GM19025 (cell line): ENCODE results near the gene KRT3.

ENCODE experiments used
- ATAC-seq: cut with Tn5 transposase; IDR thresholded peaks from one replicate; pipeline ENCODE4 v1.9.1; 2021; ENCODE audit warnings: mild to moderate bottlenecking, low read depth, moderate library complexity; ENCODE audit not compliant: unreplicated experiment

KRT3 gene

DNA sequence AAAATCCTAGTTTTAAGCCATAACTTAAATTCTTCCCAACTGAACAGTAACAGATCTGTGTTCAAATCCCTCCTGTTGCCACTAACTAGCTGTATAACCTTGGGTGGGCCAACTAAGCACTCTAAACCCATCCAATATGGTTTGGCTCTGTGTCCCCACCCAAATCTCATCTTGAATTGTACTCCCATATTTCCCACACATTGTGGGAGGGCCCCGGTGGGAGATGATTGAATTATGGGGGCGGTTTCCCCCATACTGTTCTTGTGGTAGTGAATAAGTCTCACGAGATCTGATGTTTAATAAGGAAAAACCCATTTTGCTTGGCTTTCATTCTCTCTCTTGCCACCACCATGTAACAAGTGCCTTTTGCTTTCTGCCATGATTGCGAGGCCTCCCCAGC lies 19.2 kb upstream of the KRT3 start:
- ATAC-seq: no peak

DNA sequence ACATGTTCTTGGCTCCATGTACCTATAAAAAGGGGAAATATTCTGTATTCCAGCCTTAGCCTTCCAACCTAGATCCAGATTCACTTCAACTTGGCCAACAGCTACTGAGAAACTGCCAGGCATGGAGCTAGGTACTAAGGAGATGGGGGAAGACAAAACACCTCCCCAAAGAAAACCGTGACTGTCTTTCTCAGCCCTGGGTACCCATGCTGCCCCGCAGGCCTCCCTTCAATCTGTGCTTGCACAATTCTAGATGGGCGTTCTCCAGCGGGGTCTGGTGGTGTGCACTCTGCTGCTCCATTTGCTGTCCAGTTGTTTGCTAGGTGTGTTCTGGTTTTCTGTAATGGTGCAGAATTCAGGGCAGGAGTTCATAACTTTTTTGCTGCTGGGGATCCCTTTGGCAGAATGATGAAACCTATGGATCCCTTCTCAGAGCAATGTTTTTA lies 18.8 kb upstream of the KRT3 start:
- ATAC-seq: no peak

DNA sequence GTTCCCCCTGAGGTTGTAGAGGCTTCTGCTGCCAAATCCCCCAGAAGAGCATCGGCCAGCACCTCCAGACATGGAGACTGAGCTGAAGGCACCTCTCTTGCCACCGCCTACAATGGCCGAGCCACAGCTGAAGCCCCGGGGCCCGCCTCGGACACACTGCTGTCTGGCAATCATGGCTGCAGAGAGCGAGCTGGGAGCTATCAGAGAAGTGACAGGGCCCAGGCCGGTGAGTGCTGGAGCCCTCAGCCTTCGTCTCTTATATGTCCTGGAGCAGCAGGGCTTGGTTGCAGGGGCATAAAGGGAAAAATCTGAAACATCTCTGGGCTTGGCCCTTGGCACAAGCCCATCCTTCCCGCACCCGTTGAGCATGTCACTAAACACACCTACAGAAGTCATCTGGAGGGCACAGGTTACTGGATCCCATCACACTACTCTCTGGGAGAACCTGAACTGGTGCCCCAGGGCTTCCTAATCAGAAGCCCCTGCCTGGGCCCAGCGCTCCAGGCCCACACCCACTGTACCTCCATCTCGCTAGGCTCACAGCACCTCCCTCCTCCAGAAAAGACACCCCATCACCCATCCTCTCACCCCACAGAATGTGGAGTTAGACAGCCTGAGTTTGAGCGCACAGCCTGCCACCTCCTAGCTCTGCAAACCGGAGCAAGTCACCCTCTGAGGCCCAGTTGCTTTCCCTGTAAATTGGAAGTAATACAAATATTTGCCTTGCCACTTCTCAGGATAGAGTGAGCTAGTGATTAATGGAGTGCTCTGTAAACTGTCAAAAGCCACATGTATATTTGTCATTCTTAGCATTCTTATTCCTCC lies 18.2 kb upstream of the KRT3 start, which contains the start of gene KRT4:
TSS of gene KRT4 (minus strand) at position 232 of the 825 bp plus-strand sequence. CDS start at position 174, 58 bp downstream.
- ATAC-seq: no peak

DNA sequence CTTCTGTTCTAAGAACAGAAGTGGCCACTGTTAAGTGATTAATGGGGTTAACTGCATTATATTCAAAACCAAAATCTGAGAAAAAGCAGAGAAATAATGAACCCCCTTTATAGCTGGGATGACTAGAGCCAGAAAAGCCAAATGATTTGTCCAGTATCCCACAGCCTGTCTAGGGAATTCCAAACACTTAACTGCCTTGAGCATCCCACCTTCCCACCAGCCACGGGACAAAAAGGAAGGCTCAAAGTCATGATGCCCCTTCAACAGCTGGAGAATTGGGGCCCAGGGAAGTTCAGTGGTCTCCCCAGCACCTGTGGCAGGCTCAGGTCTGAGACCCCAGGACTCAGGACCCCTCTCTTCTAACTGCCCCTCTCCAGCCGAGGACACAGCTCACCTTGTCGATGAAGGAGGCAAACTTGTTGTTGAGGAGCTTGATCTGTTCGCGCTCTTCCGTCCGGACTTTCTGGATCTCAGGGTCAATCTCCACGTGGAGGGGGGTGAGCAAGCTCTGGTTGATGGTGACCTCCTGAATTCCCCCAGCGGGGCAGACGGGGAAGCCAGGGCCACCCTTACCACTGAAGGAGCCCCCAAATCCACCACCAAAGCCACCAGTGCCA lies 17.4 kb upstream of the KRT3 start:
- no peak for ATAC-seq

DNA sequence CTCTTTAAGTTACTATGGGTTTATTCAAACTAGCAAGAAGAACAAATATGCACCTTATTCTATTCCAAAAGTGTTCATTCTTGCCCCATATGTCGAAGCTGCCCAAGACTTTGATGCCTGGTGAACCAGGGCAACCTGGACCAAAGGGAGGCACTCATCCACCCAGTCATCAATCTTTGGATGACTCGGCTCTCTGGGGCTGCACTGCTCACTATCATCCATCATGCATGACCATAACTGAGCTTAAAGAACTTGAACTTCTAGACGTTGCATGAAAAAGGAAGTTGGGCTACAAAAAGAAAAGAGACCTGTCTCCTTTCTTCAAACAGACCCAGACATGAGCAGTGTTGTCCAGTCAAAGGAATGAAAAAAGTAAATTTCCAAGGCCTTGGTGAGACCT lies 16.8 kb upstream of the KRT3 start:
- no peak for ATAC-seq

DNA sequence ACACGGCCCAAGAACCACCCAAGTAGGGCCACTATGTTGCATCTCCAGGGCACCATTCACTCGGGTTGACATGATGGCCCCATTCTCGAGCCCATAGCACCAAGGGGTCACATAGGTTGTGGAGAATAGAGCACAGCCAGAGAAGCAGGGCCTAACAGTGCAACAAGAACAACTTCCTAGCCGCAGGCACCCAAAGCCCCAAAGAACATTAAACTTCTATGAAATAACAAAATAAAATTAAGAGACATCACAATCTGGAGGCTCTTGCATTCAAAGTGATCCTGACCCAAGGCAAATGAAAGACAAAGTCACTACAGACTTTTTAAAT lies 16.1 kb upstream of the KRT3 start:
- no peak for ATAC-seq

DNA sequence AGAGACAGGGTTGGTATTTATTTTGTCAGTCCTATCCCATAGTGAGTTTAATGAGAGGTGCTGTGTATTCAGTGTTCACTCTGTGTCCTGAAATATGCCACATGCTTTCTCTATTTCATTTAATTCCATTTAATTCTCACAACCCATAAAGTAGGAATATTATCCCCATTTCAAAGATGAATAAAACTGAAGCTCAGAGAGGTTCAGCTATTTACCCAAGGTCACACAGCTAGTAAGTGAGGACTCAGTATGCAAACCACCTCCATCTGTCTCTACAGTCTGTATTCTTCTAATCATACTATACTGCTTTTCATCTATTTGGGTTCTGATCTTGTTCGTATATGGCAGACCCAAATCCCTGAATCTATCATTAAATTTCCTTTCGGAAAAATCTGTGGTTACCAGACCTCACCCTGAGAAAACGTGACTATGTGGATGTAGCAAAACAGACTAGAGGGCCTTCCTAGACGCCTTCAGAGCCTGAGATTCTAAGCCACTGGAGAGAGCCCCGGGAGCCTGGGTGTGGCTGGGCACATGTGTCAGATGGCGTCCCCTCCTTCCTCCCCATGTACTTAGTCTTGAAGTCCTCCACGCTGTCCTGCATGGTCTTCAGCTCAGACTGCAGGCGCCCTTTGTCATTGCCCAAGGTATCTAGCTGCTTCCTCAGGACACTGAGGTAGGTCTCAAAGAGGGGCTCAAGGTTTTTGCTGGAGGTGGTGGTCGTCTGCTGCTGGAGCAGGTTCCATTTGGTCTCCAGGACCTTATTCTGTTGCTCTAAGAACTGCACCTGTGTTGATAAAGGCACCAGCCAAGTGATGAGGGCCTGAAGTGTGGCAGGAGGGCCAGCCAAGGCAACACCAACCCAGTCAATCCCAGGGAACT lies 15.5 kb upstream of the KRT3 start:
- ATAC-seq: no peak

DNA sequence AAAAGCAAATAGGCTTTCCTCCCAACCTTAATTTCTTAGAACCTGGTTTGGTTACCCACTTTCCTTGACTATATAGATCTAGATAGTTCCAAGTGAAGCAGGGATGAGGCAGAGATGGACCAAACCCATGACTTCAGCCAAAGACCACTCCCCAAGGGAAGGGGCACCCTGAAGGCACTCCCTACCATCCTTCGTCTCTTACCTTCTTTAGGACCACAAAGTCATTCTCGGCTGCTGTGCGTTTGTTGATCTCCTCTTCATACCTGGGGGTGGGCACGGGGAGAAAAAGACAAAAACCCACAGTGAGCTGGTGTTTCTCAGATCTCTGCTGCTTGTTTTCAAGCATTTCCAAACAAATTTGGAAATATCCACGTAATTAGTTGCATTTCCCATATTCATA lies 14.6 kb upstream of the KRT3 start:
- no peak for ATAC-seq

DNA sequence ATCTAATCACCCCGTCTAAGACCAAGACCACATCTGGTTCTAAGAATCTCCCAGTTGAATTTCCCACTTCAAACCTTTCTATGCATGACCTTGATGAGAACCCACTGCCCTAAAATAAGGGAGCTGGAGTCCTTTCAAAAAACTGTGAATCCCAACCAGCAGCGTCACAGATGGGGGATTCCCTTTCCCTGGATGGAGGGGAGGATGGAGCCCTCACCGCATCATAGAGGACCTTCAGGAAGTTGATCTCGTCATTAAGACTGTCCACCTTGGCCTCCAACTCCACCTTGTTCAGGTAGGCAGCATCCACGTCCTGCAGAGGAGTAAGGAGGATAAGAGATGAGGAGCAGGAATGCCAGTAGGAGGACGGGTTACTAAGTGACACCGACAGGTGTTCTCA lies 13.2 kb upstream of the KRT3 start:
- no peak for ATAC-seq

DNA sequence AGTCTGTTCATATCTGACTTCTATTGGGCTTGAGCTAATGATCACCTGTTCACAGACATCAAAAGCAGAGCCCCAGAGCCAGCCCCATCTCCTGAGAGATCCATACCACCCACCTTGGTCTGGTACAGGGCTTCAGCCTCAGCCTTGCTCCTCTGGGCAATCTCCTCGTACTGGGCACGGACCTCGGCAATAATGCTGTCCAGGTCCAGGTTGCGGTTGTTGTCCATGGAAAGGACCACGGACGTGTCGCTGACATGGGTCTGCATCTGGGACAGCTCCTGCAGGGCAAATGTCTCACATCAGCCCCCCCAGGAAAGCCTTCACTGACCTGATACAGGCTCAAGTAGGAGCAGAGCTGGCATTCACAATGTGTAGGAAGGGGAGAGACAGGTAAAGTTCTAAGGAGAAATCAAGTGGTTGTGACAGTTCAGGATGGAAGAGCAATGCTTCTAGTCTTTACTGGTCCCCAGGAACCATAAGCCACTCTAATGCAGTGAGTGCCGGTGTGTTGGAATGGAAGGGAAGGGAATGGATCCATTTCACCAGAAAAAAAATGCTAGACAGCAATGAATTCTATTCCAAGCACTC lies 12.8 kb upstream of the KRT3 start:
- no peak for ATAC-seq

DNA sequence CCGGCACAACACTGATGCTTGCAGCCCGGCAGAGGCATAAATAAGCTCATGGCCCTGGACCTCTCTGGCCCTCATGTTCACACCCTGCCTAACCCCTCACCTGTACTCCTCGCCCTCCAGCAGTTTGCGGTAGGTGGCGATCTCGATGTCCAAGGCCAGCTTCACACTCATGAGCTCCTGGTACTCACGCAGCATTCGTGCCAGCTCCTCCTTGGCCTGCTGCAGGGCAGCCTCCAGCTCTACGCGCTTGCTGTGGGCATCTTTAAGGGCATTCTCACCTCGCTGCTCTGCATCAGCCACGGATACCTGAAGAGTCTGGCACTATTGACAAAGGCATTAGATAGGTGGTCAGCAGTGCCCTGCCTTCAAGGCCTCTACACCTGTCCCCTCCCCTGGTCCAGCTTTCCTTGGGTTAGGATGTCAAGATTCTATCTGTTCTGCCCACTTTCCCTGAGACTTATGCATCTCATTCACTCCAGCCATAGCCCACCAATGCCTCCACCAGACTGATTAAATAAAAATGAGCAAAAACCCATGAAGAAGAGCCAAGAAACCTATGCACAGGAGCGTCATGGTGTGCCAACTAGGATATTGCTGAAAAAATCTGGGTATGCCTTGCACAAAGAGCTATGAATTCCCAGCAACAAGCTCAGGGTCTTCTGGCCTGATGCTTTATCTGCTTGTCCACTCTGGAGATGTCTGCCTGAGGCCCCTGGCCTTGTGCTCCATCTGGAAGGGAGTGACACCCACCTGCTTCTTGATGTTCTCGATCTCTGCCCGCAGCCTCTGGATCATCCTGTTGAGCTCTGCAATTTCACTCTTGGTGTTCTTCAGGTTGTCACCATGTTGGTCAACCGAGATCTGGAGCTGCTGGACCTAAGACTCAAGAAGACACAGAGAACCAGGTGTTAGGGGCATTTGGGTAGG lies 11.9 kb upstream of the KRT3 start:
- ATAC-seq: no peak

DNA sequence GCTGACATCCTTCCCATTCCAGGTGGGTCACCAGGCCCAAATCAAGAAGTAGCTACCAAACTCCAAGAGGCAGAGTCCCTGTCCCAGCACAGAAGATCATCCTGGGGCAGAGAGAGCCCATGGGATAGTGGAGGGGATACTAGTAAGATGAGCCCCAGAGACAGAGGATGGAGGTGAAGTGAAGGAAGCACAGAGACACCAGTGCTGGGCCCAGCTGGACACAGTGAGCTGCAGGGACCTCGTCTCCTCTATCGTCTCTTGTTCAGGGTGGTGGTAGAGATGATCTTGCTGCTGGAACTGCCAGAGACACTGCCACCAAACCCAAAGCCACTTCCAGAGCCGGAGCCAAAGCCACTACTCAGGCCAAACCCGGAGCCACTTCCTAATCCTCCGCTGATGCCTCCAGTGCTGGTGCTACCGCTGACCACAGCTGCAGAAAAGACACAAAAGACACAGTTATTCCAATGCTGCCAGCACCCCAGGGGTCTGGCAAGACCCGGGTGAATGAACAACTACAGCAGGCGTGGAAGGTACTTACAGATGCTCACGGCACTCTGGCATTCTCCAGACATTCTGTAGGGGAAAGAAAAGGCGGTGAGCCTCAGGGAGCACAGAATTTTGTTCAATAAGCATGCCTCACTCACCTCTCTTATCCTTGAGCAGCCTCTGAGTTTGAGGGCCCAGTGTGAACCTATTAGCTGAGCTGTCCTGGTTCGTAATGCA lies 11.1 kb upstream of the KRT3 start:
- no peak for ATAC-seq

DNA sequence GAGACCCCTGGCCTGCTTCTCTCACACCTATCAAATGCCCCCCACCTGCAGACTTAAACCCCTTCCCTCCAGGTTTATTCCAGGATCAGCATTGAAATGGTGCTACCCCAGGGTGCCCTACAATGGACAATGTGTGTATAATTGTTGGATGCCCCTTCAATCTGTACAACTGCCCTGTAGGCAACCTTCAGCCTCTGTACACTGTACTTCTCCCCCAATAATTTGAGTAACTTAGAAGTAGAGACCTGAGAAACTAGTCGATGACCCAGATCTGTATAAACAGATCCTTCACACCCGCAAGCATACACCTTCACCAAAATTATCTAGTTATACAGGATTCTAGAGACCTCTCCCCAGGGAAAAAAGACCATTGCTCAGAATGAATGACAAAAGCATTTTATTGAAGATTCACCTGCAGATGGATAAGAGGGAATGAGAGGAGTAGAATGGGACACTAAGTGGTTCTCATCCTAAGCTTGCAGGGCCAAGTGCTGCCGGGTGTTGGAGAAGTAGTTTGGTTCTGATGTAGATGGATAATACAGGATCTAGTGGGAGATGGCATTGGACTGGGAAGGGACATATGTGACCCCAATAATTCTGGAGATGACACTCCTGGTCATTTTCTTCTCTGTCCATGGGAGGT lies 10.4 kb upstream of the KRT3 start:
- no peak for ATAC-seq

DNA sequence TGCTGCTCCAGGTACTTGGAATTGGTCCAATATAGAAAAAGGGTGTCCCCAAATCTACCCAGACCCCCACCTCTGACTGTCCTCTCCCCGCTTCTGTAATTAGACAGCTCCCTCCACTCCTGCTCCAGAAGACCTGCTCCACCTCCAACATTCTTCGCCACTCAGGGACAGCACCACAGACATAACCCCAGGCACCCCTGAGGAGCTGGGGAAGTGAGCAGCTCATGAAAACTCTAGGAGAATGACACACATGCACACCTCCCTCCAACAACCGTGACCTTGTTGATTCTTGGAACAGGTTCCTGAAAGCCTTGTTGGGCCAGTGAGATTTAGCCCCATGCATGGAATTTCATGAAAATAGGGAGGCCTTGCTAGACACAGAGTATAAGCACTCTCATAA lies 9.8 kb upstream of the KRT3 start:
- no peak for ATAC-seq

DNA sequence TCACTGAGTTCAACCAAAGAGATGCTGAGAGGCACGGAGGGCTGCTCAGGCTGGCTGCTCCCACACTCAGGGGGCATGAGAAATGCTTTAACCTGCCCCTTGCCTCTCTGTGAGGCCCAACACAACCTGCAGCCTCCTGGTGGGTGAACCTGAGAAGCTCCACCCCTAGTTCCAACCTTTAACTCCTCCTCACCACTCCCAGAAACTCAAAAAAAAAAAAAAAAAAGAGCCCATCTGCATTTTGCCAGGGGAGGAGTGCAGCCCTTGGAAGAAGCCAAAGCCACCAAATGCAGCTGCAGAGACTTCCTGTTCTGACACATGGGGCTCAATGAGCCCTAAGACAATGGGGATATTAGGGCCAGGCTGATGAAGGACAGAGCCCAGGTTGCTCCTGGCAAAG lies 9.1 kb upstream of the KRT3 start:
- ATAC-seq: no peak

DNA sequence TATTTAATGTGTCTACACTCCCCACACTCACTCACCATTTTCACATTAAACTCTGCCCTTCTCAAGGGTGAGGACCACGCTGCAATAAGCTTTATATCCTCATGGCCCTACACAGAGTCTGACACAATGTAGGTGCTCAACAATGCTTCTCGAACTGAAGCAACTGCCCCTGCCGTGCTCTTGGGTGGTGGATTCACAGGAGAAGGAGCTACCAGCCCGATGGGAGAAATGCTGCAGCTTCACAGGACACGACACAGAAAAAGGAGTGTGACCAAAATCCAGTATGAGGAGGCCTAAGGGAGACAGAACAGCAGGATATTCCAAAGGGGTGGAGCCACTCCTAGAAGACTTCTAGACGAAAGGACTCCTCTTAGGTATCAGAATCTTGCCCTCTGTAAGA lies 6.5 kb upstream of the KRT3 start:
- ATAC-seq: no peak

DNA sequence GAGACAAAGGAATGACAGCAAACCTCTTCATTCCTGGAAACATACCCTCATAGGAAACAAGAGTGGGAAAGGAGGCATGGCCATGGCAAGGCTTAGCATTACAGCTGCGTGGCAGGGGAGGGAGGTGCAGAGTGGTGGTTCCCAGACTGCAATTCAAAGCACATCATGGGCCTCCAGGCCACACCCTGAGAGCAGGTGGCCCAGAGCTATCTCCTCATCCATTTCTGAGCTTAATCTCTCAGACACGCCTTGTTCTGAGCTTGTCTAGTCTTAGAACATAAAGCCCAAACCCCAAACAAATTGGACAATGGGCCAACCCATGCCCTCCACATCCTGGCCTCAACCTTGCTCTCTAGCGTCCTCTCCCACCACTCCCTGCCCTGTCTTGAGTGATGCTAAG lies 5.9 kb upstream of the KRT3 start:
- ATAC-seq: no peak

DNA sequence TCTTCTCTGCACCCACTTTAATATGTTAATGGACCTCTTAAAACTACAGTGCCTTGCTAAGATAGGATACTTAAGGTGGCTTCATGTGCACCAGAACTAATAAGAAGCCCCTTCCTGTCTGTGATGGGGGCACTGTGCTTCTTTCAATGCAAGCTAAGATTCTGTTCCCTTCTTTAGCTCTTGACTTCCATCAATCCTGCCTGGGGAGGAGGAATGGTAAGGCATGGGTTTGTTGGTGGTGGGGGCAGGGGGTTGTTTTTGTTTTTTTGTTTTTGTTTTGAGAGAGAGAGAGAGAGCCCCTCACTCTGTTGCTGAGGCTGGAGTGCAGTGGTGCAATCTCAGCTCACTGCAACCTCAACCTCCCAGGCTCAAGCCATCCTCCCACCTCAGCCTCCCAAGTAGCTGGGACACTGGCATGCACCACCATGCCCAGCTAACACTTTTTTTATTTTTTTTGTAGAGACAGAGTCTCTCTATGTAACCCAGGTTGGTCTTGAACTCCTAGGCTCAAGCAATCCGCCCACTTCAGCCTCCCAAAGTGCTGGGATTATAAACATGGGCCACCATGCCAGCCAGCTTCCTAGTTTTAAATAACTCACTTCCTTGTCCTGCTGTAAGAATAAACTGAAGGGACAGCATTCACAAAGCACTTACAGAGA lies 4.5 kb upstream of the KRT3 start:
- no peak for ATAC-seq
